Measurements from ENCODE around the gene PIK3C2G.

DNA sequence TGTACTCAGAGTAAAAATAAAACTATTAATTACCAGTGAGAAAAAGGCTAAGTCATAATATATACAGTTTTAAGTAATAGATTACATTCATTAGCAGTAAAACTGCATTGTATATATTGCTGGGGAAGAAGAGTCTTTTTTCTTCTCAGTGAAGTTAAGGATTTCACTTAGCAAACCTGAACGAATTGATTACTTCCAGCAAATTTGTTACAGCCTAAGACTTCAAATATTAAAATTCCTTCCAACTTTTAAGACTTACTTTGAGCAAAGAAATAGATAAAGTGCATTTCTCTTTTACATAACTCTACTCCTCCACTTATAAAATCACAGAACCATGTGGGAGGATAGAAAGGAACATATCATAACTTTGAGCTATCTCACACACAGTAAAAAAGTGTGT, 43.3 kb downstream of the PIK3C2G start:
- TF ChIP-seq, protein P1, sequence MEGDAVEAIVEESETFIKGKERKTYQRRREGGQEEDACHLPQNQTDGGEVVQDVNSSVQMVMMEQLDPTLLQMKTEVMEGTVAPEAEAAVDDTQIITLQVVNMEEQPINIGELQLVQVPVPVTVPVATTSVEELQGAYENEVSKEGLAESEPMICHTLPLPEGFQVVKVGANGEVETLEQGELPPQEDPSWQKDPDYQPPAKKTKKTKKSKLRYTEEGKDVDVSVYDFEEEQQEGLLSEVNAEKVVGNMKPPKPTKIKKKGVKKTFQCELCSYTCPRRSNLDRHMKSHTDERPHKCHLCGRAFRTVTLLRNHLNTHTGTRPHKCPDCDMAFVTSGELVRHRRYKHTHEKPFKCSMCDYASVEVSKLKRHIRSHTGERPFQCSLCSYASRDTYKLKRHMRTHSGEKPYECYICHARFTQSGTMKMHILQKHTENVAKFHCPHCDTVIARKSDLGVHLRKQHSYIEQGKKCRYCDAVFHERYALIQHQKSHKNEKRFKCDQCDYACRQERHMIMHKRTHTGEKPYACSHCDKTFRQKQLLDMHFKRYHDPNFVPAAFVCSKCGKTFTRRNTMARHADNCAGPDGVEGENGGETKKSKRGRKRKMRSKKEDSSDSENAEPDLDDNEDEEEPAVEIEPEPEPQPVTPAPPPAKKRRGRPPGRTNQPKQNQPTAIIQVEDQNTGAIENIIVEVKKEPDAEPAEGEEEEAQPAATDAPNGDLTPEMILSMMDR (conservative IDR thresholded peaks at IDR 0.05; ENCODE audit: low read depth, low read length), result no peak
- no peak for TF ChIP-seq EZH2 (IDR thresholded peaks at IDR 0.05; ENCODE audit: borderline replicate concordance, low read depth, low read length, poor library complexity, severe bottlenecking)

All from A673 (cell line).